Fibroblast of villous mesenchyme (primary cell): ENCODE data around the gene CREB3L1. TPM values are rescaled to one million over a fixed set of nuclear protein-coding genes. Genes with fewer than 3 reads are reported as not detected.

Source experiments
- DNase-seq: peaks from one replicate; pipeline ENCODE4 v3.0.0-alpha.2; 2010; ENCODE audit warnings: low read depth
- H3K4me3 ChIP-seq: 2 replicates; pipeline ENCODE4 v1.5.1; 2011; ENCODE audit warnings: low read depth, mild to moderate bottlenecking, low read length
- total RNA-seq: library from RNA; depleted of rRNA; stranded (reverse); fragments of >200 nt; gene quantifications from 2 replicates; pipeline ENCODE4 v1.2.3, GENCODE V29; 2012
- TF ChIP-seq, protein P1 (sequence below): IDR thresholded peaks from 2 replicates; pipeline ENCODE4 v1.5.1; 2012; ENCODE audit warnings: low read depth, mild to moderate bottlenecking, low read length; ENCODE audit not compliant: insufficient read depth

CREB3L1 gene
- total RNA-seq, 1 donor: 40.6 TPM

GRCh38 chr11:46304605-46305179 lies 27.2 kb downstream of the CREB3L1 start:
- DNase-seq: no peak
- TF ChIP-seq, protein P1, sequence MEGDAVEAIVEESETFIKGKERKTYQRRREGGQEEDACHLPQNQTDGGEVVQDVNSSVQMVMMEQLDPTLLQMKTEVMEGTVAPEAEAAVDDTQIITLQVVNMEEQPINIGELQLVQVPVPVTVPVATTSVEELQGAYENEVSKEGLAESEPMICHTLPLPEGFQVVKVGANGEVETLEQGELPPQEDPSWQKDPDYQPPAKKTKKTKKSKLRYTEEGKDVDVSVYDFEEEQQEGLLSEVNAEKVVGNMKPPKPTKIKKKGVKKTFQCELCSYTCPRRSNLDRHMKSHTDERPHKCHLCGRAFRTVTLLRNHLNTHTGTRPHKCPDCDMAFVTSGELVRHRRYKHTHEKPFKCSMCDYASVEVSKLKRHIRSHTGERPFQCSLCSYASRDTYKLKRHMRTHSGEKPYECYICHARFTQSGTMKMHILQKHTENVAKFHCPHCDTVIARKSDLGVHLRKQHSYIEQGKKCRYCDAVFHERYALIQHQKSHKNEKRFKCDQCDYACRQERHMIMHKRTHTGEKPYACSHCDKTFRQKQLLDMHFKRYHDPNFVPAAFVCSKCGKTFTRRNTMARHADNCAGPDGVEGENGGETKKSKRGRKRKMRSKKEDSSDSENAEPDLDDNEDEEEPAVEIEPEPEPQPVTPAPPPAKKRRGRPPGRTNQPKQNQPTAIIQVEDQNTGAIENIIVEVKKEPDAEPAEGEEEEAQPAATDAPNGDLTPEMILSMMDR: no peak
- no peak overlapping the region for H3K4me3 ChIP-seq

DNA sequence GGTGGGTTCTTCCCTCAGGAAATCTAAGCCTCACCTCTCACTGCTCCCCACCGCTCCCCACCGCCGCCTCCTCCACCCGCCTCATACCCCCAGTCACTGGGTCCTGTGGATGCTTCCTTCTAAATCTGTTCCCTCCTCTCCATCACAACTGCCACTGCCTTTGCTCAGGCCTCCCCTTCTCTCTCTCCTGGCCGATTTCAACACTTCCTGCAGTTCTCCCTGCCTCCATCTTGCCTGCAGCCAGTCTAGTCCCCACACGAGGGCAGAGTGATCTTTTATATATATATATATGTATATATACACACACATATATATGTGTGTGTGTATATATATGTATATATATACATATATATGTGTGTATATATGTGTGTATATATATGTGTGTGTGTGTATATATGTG lies 27.8 kb downstream of the CREB3L1 start:
- TF ChIP-seq, protein P1: peak; percentile 32
- no peak overlapping the region for H3K4me3 ChIP-seq
- peak; percentile 64 for DNase-seq

- TF ChIP-seq, protein P1: no peak
- H3K4me3 ChIP-seq: no peak overlapping the region
- DNase-seq: peak; percentile 44
Observed at GRCh38 chr11:46306296-46306853, 28.9 kb downstream of the CREB3L1 start.

GRCh38 chr11:46307369-46307768 lies 29.9 kb downstream of the CREB3L1 start:
- no peak for DNase-seq
- H3K4me3 ChIP-seq: no peak overlapping the region
- TF ChIP-seq, protein P1: no peak

DNA sequence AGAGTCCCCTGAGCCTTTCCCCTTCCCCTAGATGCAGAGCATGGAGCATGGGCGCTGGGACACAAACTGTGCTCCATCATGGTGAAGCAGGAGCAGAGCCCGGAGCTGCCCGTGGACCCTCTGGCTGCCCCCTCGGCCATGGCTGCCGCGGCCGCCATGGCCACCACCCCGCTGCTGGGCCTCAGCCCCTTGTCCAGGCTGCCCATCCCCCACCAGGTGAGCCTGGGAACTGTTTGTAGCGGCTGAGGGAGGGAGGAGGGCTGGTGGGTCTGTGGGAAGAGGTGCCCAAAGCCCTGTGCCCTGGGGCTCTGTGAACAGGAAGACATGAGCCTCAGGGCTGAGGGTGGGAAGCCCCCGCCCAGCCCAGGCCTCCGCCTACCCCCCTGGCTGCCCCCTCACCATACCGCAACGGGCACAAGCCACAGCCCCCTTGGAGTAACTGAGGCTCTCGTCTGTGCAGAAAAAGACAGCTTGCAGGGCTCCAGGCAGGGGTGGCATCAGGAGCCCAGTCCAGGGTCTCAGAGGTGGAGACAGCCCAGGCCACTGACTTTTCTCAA lies 30.4 kb downstream of the CREB3L1 start:
- no peak for DNase-seq
- TF ChIP-seq, protein P1: no peak
- no peak overlapping the region for H3K4me3 ChIP-seq

- TF ChIP-seq, protein P1: peak; percentile 82
- H3K4me3 ChIP-seq: no peak overlapping the region
- DNase-seq: peak; percentile 75
Observed at GRCh38 chr11:46308631-46309419, 31.4 kb downstream of the CREB3L1 start.
